GM12891 (cell line): ENCODE measurements around the gene RBM34.

Experiments
- PAX5 ChIP-seq: IDR thresholded peaks from 2 replicates; pipeline ENCODE4 v1.6.1; 2011; ENCODE audit warnings: low read length, moderate library complexity, mild to moderate bottlenecking; ENCODE audit not compliant: insufficient read depth, severe bottlenecking
- POLR2A ChIP-seq: IDR thresholded peaks from 2 replicates; pipeline ENCODE4 v1.6.1; 2011; ENCODE audit warnings: low read depth, low read length, control low read depth
- POLR2AphosphoS5 ChIP-seq: IDR thresholded peaks from 2 replicates; pipeline ENCODE4 v1.6.1; 2011; ENCODE audit warnings: low read depth, low read length, control low read depth
- SPI1 ChIP-seq: IDR thresholded peaks from 2 replicates; pipeline ENCODE4 v1.6.1; 2011; ENCODE audit warnings: low read depth, low read length, control low read depth
- TAF1 ChIP-seq: IDR thresholded peaks from 2 replicates; pipeline ENCODE4 v1.6.1; 2011; ENCODE audit warnings: low read depth, low read length, control low read depth

GRCh38 chr1:235136111-235136510 lies 24.9 kb downstream of the RBM34 start:
- TF ChIP-seq TAF1 (no peak), POLR2A (no peak), POLR2AphosphoS5 (no peak), SPI1 (no peak), PAX5 (no peak)
